ENCODE measurements around the gene PCMTD2. TPM values are rescaled to one million over a fixed set of nuclear protein-coding genes. Genes with fewer than 3 reads are reported as not detected.

The PCMTD2 gene
- total and polyA plus RNA-seq, 2 of the 13 experiments (the other 11 are each of a cell fraction or from before 2014, with no cell fraction given), result 47.0 to 76.9 TPM

- TF ChIP-seq, protein P1, sequence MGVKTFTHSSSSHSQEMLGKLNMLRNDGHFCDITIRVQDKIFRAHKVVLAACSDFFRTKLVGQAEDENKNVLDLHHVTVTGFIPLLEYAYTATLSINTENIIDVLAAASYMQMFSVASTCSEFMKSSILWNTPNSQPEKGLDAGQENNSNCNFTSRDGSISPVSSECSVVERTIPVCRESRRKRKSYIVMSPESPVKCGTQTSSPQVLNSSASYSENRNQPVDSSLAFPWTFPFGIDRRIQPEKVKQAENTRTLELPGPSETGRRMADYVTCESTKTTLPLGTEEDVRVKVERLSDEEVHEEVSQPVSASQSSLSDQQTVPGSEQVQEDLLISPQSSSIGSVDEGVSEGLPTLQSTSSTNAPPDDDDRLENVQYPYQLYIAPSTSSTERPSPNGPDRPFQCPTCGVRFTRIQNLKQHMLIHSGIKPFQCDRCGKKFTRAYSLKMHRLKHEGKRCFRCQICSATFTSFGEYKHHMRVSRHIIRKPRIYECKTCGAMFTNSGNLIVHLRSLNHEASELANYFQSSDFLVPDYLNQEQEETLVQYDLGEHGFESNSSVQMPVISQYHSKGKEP (CRISPR knock-in tag; IDR thresholded peaks at IDR 0.05), result no peak
- TF ChIP-seq ZNF280D (CRISPR knock-in tag; IDR thresholded peaks at IDR 0.05) (no peak), ZFP91 (CRISPR knock-in tag; IDR thresholded peaks at IDR 0.05; ENCODE audit: borderline replicate concordance) (peak; percentile 61; the same call in 1 of the 2 replicates), ZNF350 (CRISPR knock-in tag; IDR thresholded peaks at IDR 0.05; ENCODE audit: borderline replicate concordance, low read depth) (peak; percentile 73), PRDM4 (CRISPR knock-in tag; IDR thresholded peaks at IDR 0.05; ENCODE audit: borderline replicate concordance) (no peak), ZSCAN31 (CRISPR knock-in tag; IDR thresholded peaks at IDR 0.05; ENCODE audit: low read depth) (peak; percentile 76), HNF4A (CRISPR knock-in tag; IDR thresholded peaks at IDR 0.05) (peak; percentile 45), SPEN (CRISPR knock-in tag; IDR thresholded peaks at IDR 0.05; ENCODE audit: low read depth) (peak; percentile 36; the same call in 1 of the 2 replicates)
- TF ChIP-seq, protein P2, sequence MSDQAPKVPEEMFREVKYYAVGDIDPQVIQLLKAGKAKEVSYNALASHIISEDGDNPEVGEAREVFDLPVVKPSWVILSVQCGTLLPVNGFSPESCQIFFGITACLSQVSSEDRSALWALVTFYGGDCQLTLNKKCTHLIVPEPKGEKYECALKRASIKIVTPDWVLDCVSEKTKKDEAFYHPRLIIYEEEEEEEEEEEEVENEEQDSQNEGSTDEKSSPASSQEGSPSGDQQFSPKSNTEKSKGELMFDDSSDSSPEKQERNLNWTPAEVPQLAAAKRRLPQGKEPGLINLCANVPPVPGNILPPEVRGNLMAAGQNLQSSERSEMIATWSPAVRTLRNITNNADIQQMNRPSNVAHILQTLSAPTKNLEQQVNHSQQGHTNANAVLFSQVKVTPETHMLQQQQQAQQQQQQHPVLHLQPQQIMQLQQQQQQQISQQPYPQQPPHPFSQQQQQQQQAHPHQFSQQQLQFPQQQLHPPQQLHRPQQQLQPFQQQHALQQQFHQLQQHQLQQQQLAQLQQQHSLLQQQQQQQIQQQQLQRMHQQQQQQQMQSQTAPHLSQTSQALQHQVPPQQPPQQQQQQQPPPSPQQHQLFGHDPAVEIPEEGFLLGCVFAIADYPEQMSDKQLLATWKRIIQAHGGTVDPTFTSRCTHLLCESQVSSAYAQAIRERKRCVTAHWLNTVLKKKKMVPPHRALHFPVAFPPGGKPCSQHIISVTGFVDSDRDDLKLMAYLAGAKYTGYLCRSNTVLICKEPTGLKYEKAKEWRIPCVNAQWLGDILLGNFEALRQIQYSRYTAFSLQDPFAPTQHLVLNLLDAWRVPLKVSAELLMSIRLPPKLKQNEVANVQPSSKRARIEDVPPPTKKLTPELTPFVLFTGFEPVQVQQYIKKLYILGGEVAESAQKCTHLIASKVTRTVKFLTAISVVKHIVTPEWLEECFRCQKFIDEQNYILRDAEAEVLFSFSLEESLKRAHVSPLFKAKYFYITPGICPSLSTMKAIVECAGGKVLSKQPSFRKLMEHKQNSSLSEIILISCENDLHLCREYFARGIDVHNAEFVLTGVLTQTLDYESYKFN (CRISPR knock-in tag; conservative IDR thresholded peaks at IDR 0.05), result peak; percentile 74
- TF ChIP-seq, protein P3, sequence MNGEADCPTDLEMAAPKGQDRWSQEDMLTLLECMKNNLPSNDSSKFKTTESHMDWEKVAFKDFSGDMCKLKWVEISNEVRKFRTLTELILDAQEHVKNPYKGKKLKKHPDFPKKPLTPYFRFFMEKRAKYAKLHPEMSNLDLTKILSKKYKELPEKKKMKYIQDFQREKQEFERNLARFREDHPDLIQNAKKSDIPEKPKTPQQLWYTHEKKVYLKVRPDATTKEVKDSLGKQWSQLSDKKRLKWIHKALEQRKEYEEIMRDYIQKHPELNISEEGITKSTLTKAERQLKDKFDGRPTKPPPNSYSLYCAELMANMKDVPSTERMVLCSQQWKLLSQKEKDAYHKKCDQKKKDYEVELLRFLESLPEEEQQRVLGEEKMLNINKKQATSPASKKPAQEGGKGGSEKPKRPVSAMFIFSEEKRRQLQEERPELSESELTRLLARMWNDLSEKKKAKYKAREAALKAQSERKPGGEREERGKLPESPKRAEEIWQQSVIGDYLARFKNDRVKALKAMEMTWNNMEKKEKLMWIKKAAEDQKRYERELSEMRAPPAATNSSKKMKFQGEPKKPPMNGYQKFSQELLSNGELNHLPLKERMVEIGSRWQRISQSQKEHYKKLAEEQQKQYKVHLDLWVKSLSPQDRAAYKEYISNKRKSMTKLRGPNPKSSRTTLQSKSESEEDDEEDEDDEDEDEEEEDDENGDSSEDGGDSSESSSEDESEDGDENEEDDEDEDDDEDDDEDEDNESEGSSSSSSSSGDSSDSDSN (CRISPR knock-in tag; IDR thresholded peaks at IDR 0.05), result peak; percentile 84
- TF ChIP-seq, protein P4, sequence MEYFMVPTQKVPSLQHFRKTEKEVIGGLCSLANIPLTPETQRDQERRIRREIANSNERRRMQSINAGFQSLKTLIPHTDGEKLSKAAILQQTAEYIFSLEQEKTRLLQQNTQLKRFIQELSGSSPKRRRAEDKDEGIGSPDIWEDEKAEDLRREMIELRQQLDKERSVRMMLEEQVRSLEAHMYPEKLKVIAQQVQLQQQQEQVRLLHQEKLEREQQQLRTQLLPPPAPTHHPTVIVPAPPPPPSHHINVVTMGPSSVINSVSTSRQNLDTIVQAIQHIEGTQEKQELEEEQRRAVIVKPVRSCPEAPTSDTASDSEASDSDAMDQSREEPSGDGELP (IDR thresholded peaks at IDR 0.05; ENCODE audit: borderline replicate concordance, low read depth), result peak; percentile 34; the same call in 1 of the 2 replicates
Observed at GRCh38 chr20:64234291-64234791, 21.2 kb upstream of the PCMTD2 start (continued).
